NCI-H2081 (cell line): Measurements from ENCODE around the gene CFLAR.
A peak's percentile ranks its signal among the peaks of the same experiment; 100 is the strongest.

Experiments
- DNase-seq, 2 experiments: peaks; one replicate each; lab custom pipeline; 2025; lab: John Stamatoyannopoulos, UW

Gene CFLAR

GRCh38 chr2:201219328-201220096 is 103.5 kb downstream of the CFLAR start:
- no peak for DNase-seq

GRCh38 chr2:201220102-201220570 is 104.2 kb downstream of the CFLAR start:
- DNase-seq, result peak; percentile 29 to 64

- DNase-seq, result no peak
Observed at GRCh38 chr2:201223089-201224073, 107.4 kb downstream of the CFLAR start.
